HUES48 (cell line): ENCODE results near the gene PACRG.

ENCODE experiments used
- H3K27ac ChIP-seq: one replicate; pipeline ENCODE4 v1.7.0; 2013; ENCODE audit warnings: low read depth, low read length, inconsistent platforms
- H3K27me3 ChIP-seq: 2 replicates; pipeline ENCODE4 v1.6.1; 2013; ENCODE audit warnings: mild to moderate bottlenecking, low read length; ENCODE audit not compliant: control insufficient read depth, insufficient read depth
- H3K36me3 ChIP-seq: 2 replicates; pipeline ENCODE4 v1.6.1; 2013; ENCODE audit warnings: low read length; ENCODE audit not compliant: control insufficient read depth, insufficient read depth
- H3K4me1 ChIP-seq: 2 replicates; pipeline ENCODE4 v1.6.1; 2013; ENCODE audit warnings: mild to moderate bottlenecking, low read length; ENCODE audit not compliant: control insufficient read depth, insufficient read depth
- H3K4me3 ChIP-seq: 2 replicates; pipeline ENCODE4 v1.5.1; 2013; ENCODE audit warnings: mild to moderate bottlenecking, low read depth, low read length
- H3K9ac ChIP-seq: 2 replicates; pipeline ENCODE4 v1.6.1; 2013; ENCODE audit warnings: mild to moderate bottlenecking, low read depth, low read length, moderate library complexity
- H3K9me3 ChIP-seq: 2 replicates; pipeline ENCODE4 v1.6.1; 2013; ENCODE audit warnings: low read length; ENCODE audit not compliant: control insufficient read depth, insufficient read depth

The PACRG gene

GRCh38 chr6:163214259-163214658 is 486.5 kb downstream of the PACRG start:
- Histone ChIP-seq H3K9ac (no peak overlapping the region), H3K36me3 (no peaks in the 10 kb centered on the region), H3K27me3 (no peaks in the 10 kb centered on the region), H3K27ac (no peak overlapping the region), H3K4me3 (no peak overlapping the region), H3K9me3 (peaks cover 10% of the 10 kb centered on the region), H3K4me1 (no peaks in the 10 kb centered on the region)

GRCh38 chr6:163218361-163218894 is 490.7 kb downstream of the PACRG start:
- Histone ChIP-seq H3K4me3 (no peak overlapping the region), H3K4me1 (no peaks in the 10 kb centered on the region), H3K36me3 (no peaks in the 10 kb centered on the region), H3K27me3 (no peaks in the 10 kb centered on the region), H3K27ac (no peak overlapping the region), H3K9ac (no peak overlapping the region), H3K9me3 (no peaks in the 10 kb centered on the region)

GRCh38 chr6:163226181-163226835 is 498.5 kb downstream of the PACRG start:
- no peaks in the 10 kb centered on the region for H3K36me3 ChIP-seq
- peaks cover 3% of the 10 kb centered on the region; the same call in 1 of the 2 replicates for H3K9me3 ChIP-seq
- H3K4me1 ChIP-seq: no peaks in the 10 kb centered on the region
- no peak overlapping the region for H3K27ac ChIP-seq
- H3K4me3 ChIP-seq: no peak overlapping the region
- H3K9ac ChIP-seq: no peak overlapping the region
- H3K27me3 ChIP-seq: no peaks in the 10 kb centered on the region

GRCh38 chr6:163226836-163227485 is 499.2 kb downstream of the PACRG start:
- H3K27ac ChIP-seq: no peak overlapping the region

GRCh38 chr6:163228041-163228440 is 500.3 kb downstream of the PACRG start:
- Histone ChIP-seq H3K36me3 (no peaks in the 10 kb centered on the region), H3K4me3 (no peak overlapping the region), H3K27ac (no peak overlapping the region), H3K4me1 (no peaks in the 10 kb centered on the region), H3K27me3 (no peaks in the 10 kb centered on the region), H3K9me3 (peaks cover 3% of the 10 kb centered on the region; the same call in 1 of the 2 replicates), H3K9ac (no peak overlapping the region)

More at GRCh38 chr6:163226836-163227485, 499.2 kb downstream of the PACRG start:
- H3K9ac ChIP-seq: no peak overlapping the region
- H3K4me1 ChIP-seq: no peaks in the 10 kb centered on the region
- no peaks in the 10 kb centered on the region for H3K36me3 ChIP-seq
- peaks cover 3% of the 10 kb centered on the region; the same call in 1 of the 2 replicates for H3K9me3 ChIP-seq
- H3K27me3 ChIP-seq: no peaks in the 10 kb centered on the region
- H3K4me3 ChIP-seq: no peak overlapping the region

GRCh38 chr6:163229050-163229449 is 501.3 kb downstream of the PACRG start:
- peaks cover 3% of the 10 kb centered on the region; the same call in 1 of the 2 replicates for H3K9me3 ChIP-seq
- H3K27ac ChIP-seq: no peak overlapping the region
- H3K27me3 ChIP-seq: no peaks in the 10 kb centered on the region
- no peak overlapping the region for H3K9ac ChIP-seq
- H3K36me3 ChIP-seq: no peaks in the 10 kb centered on the region
- no peaks in the 10 kb centered on the region for H3K4me1 ChIP-seq
- H3K4me3 ChIP-seq: no peak overlapping the region

- no peak overlapping the region for H3K27ac ChIP-seq
- H3K27me3 ChIP-seq: no peaks in the 10 kb centered on the region
Observed at GRCh38 chr6:163230901-163231300, 503.1 kb downstream of the PACRG start.

GRCh38 chr6:163231356-163232014 is 503.7 kb downstream of the PACRG start:
- no peak overlapping the region for H3K27ac ChIP-seq
- no peaks in the 10 kb centered on the region for H3K36me3 ChIP-seq
- no peaks in the 10 kb centered on the region for H3K9me3 ChIP-seq
- H3K27me3 ChIP-seq: no peaks in the 10 kb centered on the region
- no peak overlapping the region for H3K9ac ChIP-seq
- H3K4me3 ChIP-seq: no peak overlapping the region
- H3K4me1 ChIP-seq: no peaks in the 10 kb centered on the region

More at GRCh38 chr6:163230901-163231300, 503.1 kb downstream of the PACRG start:
- Histone ChIP-seq H3K36me3 (no peaks in the 10 kb centered on the region), H3K4me3 (no peak overlapping the region), H3K9ac (no peak overlapping the region), H3K4me1 (no peaks in the 10 kb centered on the region), H3K9me3 (no peaks in the 10 kb centered on the region)

- Histone ChIP-seq H3K4me1 (no peaks in the 10 kb centered on the region), H3K27ac (no peak overlapping the region), H3K9ac (no peak overlapping the region), H3K27me3 (no peaks in the 10 kb centered on the region), H3K4me3 (no peak overlapping the region), H3K9me3 (no peaks in the 10 kb centered on the region), H3K36me3 (no peaks in the 10 kb centered on the region)
Observed at GRCh38 chr6:163232015-163232523, 504.3 kb downstream of the PACRG start.

GRCh38 chr6:163232649-163233048 is 504.9 kb downstream of the PACRG start:
- H3K9me3 ChIP-seq: no peaks in the 10 kb centered on the region
- no peak overlapping the region for H3K4me3 ChIP-seq
- no peaks in the 10 kb centered on the region for H3K36me3 ChIP-seq
- no peaks in the 10 kb centered on the region for H3K4me1 ChIP-seq
- H3K27ac ChIP-seq: no peak overlapping the region
- H3K27me3 ChIP-seq: no peaks in the 10 kb centered on the region
- H3K9ac ChIP-seq: no peak overlapping the region
